HG03175 (cell line): ENCODE data around the gene STARD13.

ENCODE experiments used
- ATAC-seq: cut with Tn5 transposase; IDR thresholded peaks from one replicate; pipeline ENCODE4 v1.9.1; 2021; ENCODE audit warnings: mild to moderate bottlenecking, moderate library complexity; ENCODE audit not compliant: unreplicated experiment

STARD13 gene

GRCh38 chr13:33311040-33311439, 25.5 kb upstream of the STARD13 start:
- no peak for ATAC-seq

- ATAC-seq = no peak
Observed at GRCh38 chr13:33310245-33311038, 24.9 kb upstream of the STARD13 start.

GRCh38 chr13:33308863-33309262, 23.3 kb upstream of the STARD13 start:
- no peak for ATAC-seq

GRCh38 chr13:33307843-33308242, 22.3 kb upstream of the STARD13 start:
- no peak for ATAC-seq

GRCh38 chr13:33303855-33304597, 18.5 kb upstream of the STARD13 start:
- no peak for ATAC-seq

GRCh38 chr13:33299626-33300025, 14.1 kb upstream of the STARD13 start:
- ATAC-seq = no peak

- ATAC-seq = no peak
Observed at GRCh38 chr13:33296793-33297425, 11.4 kb upstream of the STARD13 start.

GRCh38 chr13:33292712-33293111, 7.2 kb upstream of the STARD13 start:
- no peak for ATAC-seq

GRCh38 chr13:33290421-33290965, 4.9 kb upstream of the STARD13 start:
- ATAC-seq = no peak

GRCh38 chr13:33289966-33290365, 4.4 kb upstream of the STARD13 start:
- no peak for ATAC-seq

- ATAC-seq = no peak
Observed at GRCh38 chr13:33287142-33287882, 1.8 kb upstream of the STARD13 start.

- ATAC-seq = no peak
Observed at GRCh38 chr13:33286128-33286527, 573 bp upstream of the STARD13 start.

GRCh38 chr13:33284916-33285315, 639 bp downstream of the STARD13 start:
- ATAC-seq = no peak

GRCh38 chr13:33284031-33284430, 1.5 kb downstream of the STARD13 start:
- no peak for ATAC-seq

- no peak for ATAC-seq
Observed at GRCh38 chr13:33283195-33283911, 2.2 kb downstream of the STARD13 start.

- ATAC-seq = no peak
Observed at GRCh38 chr13:33281951-33282595, 3.5 kb downstream of the STARD13 start.

- ATAC-seq = no peak
Observed at GRCh38 chr13:33280923-33281322, 4.6 kb downstream of the STARD13 start.

- no peak for ATAC-seq
Observed at GRCh38 chr13:33280279-33280905, 5.2 kb downstream of the STARD13 start.
